Tibial nerve (tissue), 4 donors: ENCODE data around the gene DNPH1. TPM values are rescaled to one million over a fixed set of nuclear protein-coding genes. Genes with fewer than 3 reads are reported as not detected.

Experiments
- DNase-seq, 2 donors: peaks; one replicate each; pipeline ENCODE4 v3.0.0-alpha.2; 2019; ENCODE audit warnings: low spot score in 2 of 2
- H3K27ac ChIP-seq, 4 donors: fragments of 200-600 bp; sonication (generic) in 3 of 4; one replicate each; pipeline ENCODE4 v1.5.1; 2017 to 2019; ENCODE audit warnings: mild to moderate bottlenecking in 1 of 4
- H3K27me3 ChIP-seq, 2 donors: fragments of 200-600 bp; sonication (generic) in 1 of 2; one replicate each; pipeline versions ENCODE4 v1.5.1 to v1.6.0; 2017 to 2019
- H3K36me3 ChIP-seq, 3 donors: fragments of 200-600 bp; sonication (generic); one replicate each; pipeline ENCODE4 v1.5.1; 2018 to 2019
- H3K4me1 ChIP-seq, 4 donors: fragments of 200-600 bp; sonication (generic) in 3 of 4; one replicate each; pipeline ENCODE4 v1.5.1; 2017 to 2019
- H3K4me3 ChIP-seq, 4 donors: fragments of 200-600 bp; sonication (generic) in 3 of 4; one replicate each; pipeline ENCODE4 v1.5.1; 2017 to 2019; ENCODE audit warnings: mild to moderate bottlenecking in 1 of 4, moderate library complexity in 1 of 4
- H3K9me3 ChIP-seq, 4 donors: fragments of 200-600 bp; sonication (generic) in 3 of 4; one replicate each; pipeline ENCODE4 v1.5.1; 2017 to 2019
- CTCF ChIP-seq, 5 experiments: fragments of 200-600 bp in 3 of 5; fragments of 450-650 bp in 2 of 5; sonication (generic) in 3 of 5; IDR thresholded peaks; one replicate each; pipeline ENCODE4 v1.5.1; 2016 to 2019; ENCODE audit warnings: antibody characterized with exemption in 5 of 5, mild to moderate bottlenecking in 3 of 5, moderate library complexity in 2 of 5
- EP300 ChIP-seq, 2 donors: sonication (generic); formaldehyde crosslinking; IDR thresholded peaks; one replicate each; pipeline ENCODE4 v1.6.1; 2017; ENCODE audit warnings: antibody characterized with exemption in 2 of 2, mild to moderate bottlenecking in 1 of 2
- POLR2A ChIP-seq, 2 donors: fragments of 450-650 bp; IDR thresholded peaks; one replicate each; pipeline ENCODE4 v1.6.1; 2017; ENCODE audit warnings: antibody characterized with exemption in 2 of 2, mild to moderate bottlenecking in 2 of 2, moderate library complexity in 2 of 2
- WGBS, 2 donors: methylation state at CpG; one replicate each; pipeline ENCODE4 v1.1.5; 2018; 5-methylcytosine and 5-hydroxymethylcytosine counted together
- total RNA-seq, 4 donors: library from RNA; depleted of rRNA; stranded (reverse); fragments of >200 nt; gene quantifications; one replicate each; pipeline ENCODE4 v1.1.0, GENCODE V29; 2016

Gene DNPH1
- total RNA-seq, 4 donors from 2014 or later, result 61.8 to 114 (median 101) TPM

- WGBS, 2 donors, result 34 to 37% methylated on average over 9 of the region's 9 CpGs
- no peaks in the 10 kb centered on the region for H3K9me3 ChIP-seq
- H3K27me3 ChIP-seq, result no peaks in the 10 kb centered on the region
- H3K36me3 ChIP-seq, result peaks cover 3 to 58% (median 23%) of the 10 kb centered on the region in 3 donors
- peaks cover 0 to 37% (median 10%) of the 10 kb centered on the region in 4 donors for H3K4me1 ChIP-seq
- no peak for TF ChIP-seq EP300 (IDR thresholded peaks at IDR 0.05)
- TF ChIP-seq POLR2A (IDR thresholded peaks at IDR 0.05), result no peak
- no peak for TF ChIP-seq CTCF (IDR thresholded peaks at IDR 0.05)
- H3K4me3 ChIP-seq, result peak overlapping the region; percentile 46 to 88 (median 77)
- DNase-seq, result no peak
- H3K27ac ChIP-seq, result peak overlapping the region; percentile 18 to 87 (median 79)
Observed at GRCh38 chr6:43181621-43181941, 47.7 kb downstream of the DNPH1 start.

- peaks cover 0 to 41% (median 10%) of the 10 kb centered on the region in 4 donors for H3K4me1 ChIP-seq
- no peak overlapping the region for H3K4me3 ChIP-seq
- H3K27ac ChIP-seq, result peak overlapping the region in 2 of 4 donors; percentile 79 to 87
- no peaks in the 10 kb centered on the region for H3K27me3 ChIP-seq
- no peak for TF ChIP-seq EP300 (IDR thresholded peaks at IDR 0.05)
- no peak for DNase-seq
- H3K9me3 ChIP-seq, result no peaks in the 10 kb centered on the region
- H3K36me3 ChIP-seq, result peaks cover 3 to 58% (median 20%) of the 10 kb centered on the region in 3 donors
- 53 to 59% methylated on average over 5 of the region's 5 CpGs for whole genome bisulfite sequencing, 2 donors
Observed at GRCh38 chr6:43180985-43181384, 48.3 kb downstream of the DNPH1 start.

GRCh38 chr6:43180058-43180457, 49.2 kb downstream of the DNPH1 start:
- Histone ChIP-seq H3K27me3 (no peaks in the 10 kb centered on the region), H3K36me3 (peaks cover 3 to 55% (median 16%) of the 10 kb centered on the region in 3 donors), H3K9me3 (no peaks in the 10 kb centered on the region), H3K4me1 (peaks cover 0 to 50% (median 14%) of the 10 kb centered on the region in 4 donors), H3K27ac (no peak overlapping the region), H3K4me3 (no peak overlapping the region)
- 57 to 67% methylated on average over 7 of the region's 7 CpGs for WGBS, 2 donors
- TF ChIP-seq POLR2A (IDR thresholded peaks at IDR 0.05), result no peak
- TF ChIP-seq CTCF (IDR thresholded peaks at IDR 0.05), result no peak
- TF ChIP-seq EP300 (IDR thresholded peaks at IDR 0.05), result no peak
- DNase-seq, result no peak

- no peak overlapping the region for H3K4me3 ChIP-seq
- H3K36me3 ChIP-seq, result peaks cover 3 to 48% (median 16%) of the 10 kb centered on the region in 3 donors
- H3K27me3 ChIP-seq, result no peaks in the 10 kb centered on the region
- no peak overlapping the region for H3K27ac ChIP-seq
- no peaks in the 10 kb centered on the region for H3K9me3 ChIP-seq
- TF ChIP-seq EP300 (IDR thresholded peaks at IDR 0.05), result no peak
- H3K4me1 ChIP-seq, result peaks cover 0 to 47% (median 19%) of the 10 kb centered on the region in 4 donors
- 86 to 89% methylated on average over 20 of the region's 20 CpGs for WGBS, 2 donors
- no peak for DNase-seq
Observed at GRCh38 chr6:43178951-43179830, 50.1 kb downstream of the DNPH1 start.

GRCh38 chr6:43178150-43178549, 51.1 kb downstream of the DNPH1 start:
- H3K9me3 ChIP-seq, result no peaks in the 10 kb centered on the region
- WGBS, 2 donors, result 80 to 86% methylated on average over 9 to 12 of the region's 12 CpGs
- H3K4me3 ChIP-seq, result no peak overlapping the region
- H3K27me3 ChIP-seq, result no peaks in the 10 kb centered on the region
- DNase-seq, result no peak
- H3K36me3 ChIP-seq, result peaks cover 3 to 47% (median 16%) of the 10 kb centered on the region in 3 donors
- H3K27ac ChIP-seq, result no peak overlapping the region
- H3K4me1 ChIP-seq, result peaks cover 0 to 47% (median 23%) of the 10 kb centered on the region in 4 donors
- TF ChIP-seq CTCF (IDR thresholded peaks at IDR 0.05) (no peak), POLR2A (IDR thresholded peaks at IDR 0.05) (no peak), EP300 (IDR thresholded peaks at IDR 0.05) (no peak)

GRCh38 chr6:43176423-43176786, 52.9 kb downstream of the DNPH1 start:
- Histone ChIP-seq H3K4me1 (peaks cover 0 to 42% (median 26%) of the 10 kb centered on the region in 4 donors), H3K27ac (peak overlapping the region in 2 of 4 donors; percentile 96 to 100), H3K4me3 (no peak overlapping the region), H3K27me3 (no peaks in the 10 kb centered on the region), H3K9me3 (no peaks in the 10 kb centered on the region), H3K36me3 (peaks cover 3 to 47% (median 16%) of the 10 kb centered on the region in 3 donors)
- 93 to 97% methylated on average over 4 to 6 of the region's 6 CpGs for WGBS, 2 donors
- TF ChIP-seq POLR2A (IDR thresholded peaks at IDR 0.05), result no peak
- TF ChIP-seq CTCF (IDR thresholded peaks at IDR 0.05), result no peak
- no peak for DNase-seq
